WI38 (cell line): ENCODE measurements around the gene PEAK1.

ENCODE experiments used
- H3K4me3 ChIP-seq: 2 replicates; pipeline ENCODE4 v1.5.1; 2011; ENCODE audit warnings: low read depth, mild to moderate bottlenecking, control low read depth, low read length
- CTCF ChIP-seq: IDR thresholded peaks from 2 replicates; pipeline ENCODE4 v1.5.1; 2012; ENCODE audit warnings: low read depth, mild to moderate bottlenecking, control low read depth, low read length

PEAK1 gene

GRCh38 chr15:77387365-77388105 is 32.4 kb downstream of the PEAK1 start:
- no peak overlapping the region for H3K4me3 ChIP-seq
- no peak for TF ChIP-seq CTCF

GRCh38 chr15:77386626-77387025 is 33.3 kb downstream of the PEAK1 start:
- no peak for TF ChIP-seq CTCF
- H3K4me3 ChIP-seq = no peak overlapping the region

- TF ChIP-seq CTCF = no peak
- no peak overlapping the region for H3K4me3 ChIP-seq
Observed at GRCh38 chr15:77384589-77385359, 35.1 kb downstream of the PEAK1 start.

GRCh38 chr15:77384086-77384485 is 35.8 kb downstream of the PEAK1 start:
- TF ChIP-seq CTCF = no peak
- no peak overlapping the region for H3K4me3 ChIP-seq

- H3K4me3 ChIP-seq = no peak overlapping the region
- TF ChIP-seq CTCF = no peak
Observed at GRCh38 chr15:77380033-77380432, 39.9 kb downstream of the PEAK1 start.

GRCh38 chr15:77376770-77377169 is 43.1 kb downstream of the PEAK1 start:
- no peak overlapping the region for H3K4me3 ChIP-seq
- TF ChIP-seq CTCF = no peak

GRCh38 chr15:77375133-77375532 is 44.8 kb downstream of the PEAK1 start:
- no peak overlapping the region for H3K4me3 ChIP-seq
- no peak for TF ChIP-seq CTCF
